ENCODE results near the gene TES. TPM values are rescaled to one million over a fixed set of nuclear protein-coding genes. Genes with fewer than 3 reads are reported as not detected.

TES gene
- total RNA-seq, 1 experiment from 2014 or later: 207 TPM

- Mint-ChIP-seq H3K9me3 (ENCODE audit: unreplicated experiment) (no peaks in the 10 kb centered on the region), H3K27ac (ENCODE audit: unreplicated experiment) (no peak overlapping the region), H3K4me3 (ENCODE audit: unreplicated experiment) (no peak overlapping the region), H3K4me1 (ENCODE audit: low read depth, unreplicated experiment) (peaks cover 24% of the 10 kb centered on the region), H3K27me3 (ENCODE audit: insufficient read depth, unreplicated experiment) (no peaks in the 10 kb centered on the region), H3K36me3 (ENCODE audit: insufficient read depth, unreplicated experiment) (peaks cover 26% of the 10 kb centered on the region)
- DNase-seq: no peak
- peaks cover 1% of the 10 kb centered on the region; the same call in 1 of the 2 replicates for H3K36me3 ChIP-seq (ENCODE audit: control insufficient read depth, insufficient read depth, low read length)
- H3K4me3 ChIP-seq (ENCODE audit: low read depth, low read length): no peak overlapping the region
- H3K4me1 ChIP-seq: peaks cover 5% of the 10 kb centered on the region; the same call in 1 of the 2 replicates
- CTCF ChIA-PET: interaction anchor here (0.5 kb wide), 1 partner anchor 421 kb away, joined by 3 read pairs; no protein-coding TSS in a partner anchor
- intact Hi-C loops (cut with micrococcal nuclease; ENCODE audit: unreplicated experiment): no loop called here
- TF ChIP-seq CTCF (IDR thresholded peaks at IDR 0.05; ENCODE audit: insufficient read depth in 1 of 2, low read depth in 1 of 2, low read length in 1 of 2, severe bottlenecking in 1 of 2, unreplicated experiment in 1 of 2): no peak
- BruUV-seq (replicated peaks): no TSS peak
- H3K27me3 ChIP-seq (replicated peaks; ENCODE audit: control insufficient read depth, insufficient read depth, low read length): no peaks in the 10 kb centered on the region
- H3K9me3 ChIP-seq: no peaks in the 10 kb centered on the region
- POLR2A ChIA-PET: no interaction called here
Measured at GRCh38 chr7:116232920-116233319, 22.6 kb downstream of the TES start.

- H3K9me3 Mint-ChIP-seq (ENCODE audit: unreplicated experiment): no peaks in the 10 kb centered on the region
- BruUV-seq (replicated peaks): no TSS peak
- Histone ChIP-seq H3K4me3 (ENCODE audit: low read depth, low read length) (no peak overlapping the region), H3K27me3 (replicated peaks; ENCODE audit: control insufficient read depth, insufficient read depth, low read length) (no peaks in the 10 kb centered on the region), H3K36me3 (ENCODE audit: control insufficient read depth, insufficient read depth, low read length) (peaks cover 1% of the 10 kb centered on the region; the same call in 1 of the 2 replicates), H3K9me3 (no peaks in the 10 kb centered on the region), H3K4me1 (peaks cover 16% of the 10 kb centered on the region)
- peaks cover 34% of the 10 kb centered on the region for H3K4me1 Mint-ChIP-seq (ENCODE audit: low read depth, unreplicated experiment)
- ChIA-PET POLR2A (no interaction called here), CTCF (interaction anchor here (2.8 kb wide), 1 partner anchor 55 kb away, joined by 32 read pairs; no protein-coding TSS in a partner anchor)
- intact Hi-C loops (cut with micrococcal nuclease; ENCODE audit: unreplicated experiment): no loop called here
- no peak overlapping the region for H3K27ac Mint-ChIP-seq (ENCODE audit: unreplicated experiment)
- no peak overlapping the region for H3K4me3 Mint-ChIP-seq (ENCODE audit: unreplicated experiment)
- H3K27me3 Mint-ChIP-seq (ENCODE audit: insufficient read depth, unreplicated experiment): no peaks in the 10 kb centered on the region
- TF ChIP-seq CTCF (IDR thresholded peaks at IDR 0.05; ENCODE audit: insufficient read depth in 1 of 2, low read depth in 1 of 2, low read length in 1 of 2, severe bottlenecking in 1 of 2, unreplicated experiment in 1 of 2): no peak
- DNase-seq: no peak
- H3K36me3 Mint-ChIP-seq (ENCODE audit: insufficient read depth, unreplicated experiment): peaks cover 41% of the 10 kb centered on the region
Measured at GRCh38 chr7:116234517-116235200, 24.3 kb downstream of the TES start.

GRCh38 chr7:116235380-116235779 lies 25.0 kb downstream of the TES start:
- peaks cover 20% of the 10 kb centered on the region for H3K4me1 ChIP-seq
- Mint-ChIP-seq H3K27me3 (ENCODE audit: insufficient read depth, unreplicated experiment) (no peaks in the 10 kb centered on the region), H3K36me3 (ENCODE audit: insufficient read depth, unreplicated experiment) (peaks cover 41% of the 10 kb centered on the region), H3K27ac (ENCODE audit: unreplicated experiment) (no peak overlapping the region), H3K9me3 (ENCODE audit: unreplicated experiment) (no peaks in the 10 kb centered on the region), H3K4me1 (ENCODE audit: low read depth, unreplicated experiment) (peaks cover 31% of the 10 kb centered on the region), H3K4me3 (ENCODE audit: unreplicated experiment) (no peak overlapping the region)
- CTCF ChIA-PET: interaction anchor here (2.8 kb wide), 1 partner anchor 55 kb away, joined by 32 read pairs; no protein-coding TSS in a partner anchor
- DNase-seq: no peak
- BruUV-seq (replicated peaks): no TSS peak
- POLR2A ChIA-PET: no interaction called here
- no peaks in the 10 kb centered on the region for H3K9me3 ChIP-seq
- H3K36me3 ChIP-seq (ENCODE audit: control insufficient read depth, insufficient read depth, low read length): peaks cover 1% of the 10 kb centered on the region; the same call in 1 of the 2 replicates
- intact Hi-C loops (cut with micrococcal nuclease; ENCODE audit: unreplicated experiment): no loop called here
- no peak for TF ChIP-seq CTCF (IDR thresholded peaks at IDR 0.05; ENCODE audit: insufficient read depth in 1 of 2, low read depth in 1 of 2, low read length in 1 of 2, severe bottlenecking in 1 of 2, unreplicated experiment in 1 of 2)
- no peaks in the 10 kb centered on the region for H3K27me3 ChIP-seq (replicated peaks; ENCODE audit: control insufficient read depth, insufficient read depth, low read length)
- H3K4me3 ChIP-seq (ENCODE audit: low read depth, low read length): no peak overlapping the region
